A204.1 (cell line): ENCODE results near the gene COL23A1.

Experiments
- FAIRE-seq: peaks from 2 replicates; lab custom pipeline; 2012; peaks lifted over from hg19 to GRCh38; lab: Jason Lieb, UNC

The COL23A1 gene

DNA sequence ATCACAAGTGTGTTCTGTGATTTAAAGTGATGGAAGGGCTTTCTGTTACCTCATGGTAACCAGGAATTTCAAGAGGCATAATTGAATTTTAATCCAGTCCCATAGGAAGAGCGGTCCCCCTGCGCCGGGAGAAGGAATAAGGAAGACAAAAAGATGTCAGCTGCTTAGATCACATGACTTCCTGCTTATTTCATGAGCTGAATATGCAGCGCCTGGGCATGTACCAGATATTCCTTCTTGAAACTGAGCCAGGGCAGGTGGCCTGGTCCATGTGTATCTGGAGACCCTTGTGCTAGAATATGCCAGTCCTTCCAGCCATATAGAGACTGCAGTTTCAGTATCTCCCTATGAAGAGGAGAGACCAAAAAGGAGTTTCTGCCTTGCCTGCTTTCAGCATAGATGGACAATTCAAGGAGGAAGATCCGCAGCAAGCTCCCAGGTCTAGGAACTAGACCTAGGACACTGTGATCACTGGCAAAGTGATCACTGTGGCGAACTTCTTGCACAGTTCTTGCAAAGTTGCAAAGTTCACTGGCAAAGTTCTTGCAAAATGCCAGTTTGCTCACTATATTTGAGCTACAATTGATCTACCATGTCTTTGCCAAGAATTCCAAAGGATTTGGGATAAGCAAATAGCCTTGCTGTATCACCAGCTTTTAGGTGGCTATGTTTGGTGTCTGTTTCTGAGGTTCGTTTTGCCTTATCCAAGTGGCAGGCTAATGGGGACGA is 254.7 kb downstream of the COL23A1 start:
- no peak for FAIRE-seq

DNA sequence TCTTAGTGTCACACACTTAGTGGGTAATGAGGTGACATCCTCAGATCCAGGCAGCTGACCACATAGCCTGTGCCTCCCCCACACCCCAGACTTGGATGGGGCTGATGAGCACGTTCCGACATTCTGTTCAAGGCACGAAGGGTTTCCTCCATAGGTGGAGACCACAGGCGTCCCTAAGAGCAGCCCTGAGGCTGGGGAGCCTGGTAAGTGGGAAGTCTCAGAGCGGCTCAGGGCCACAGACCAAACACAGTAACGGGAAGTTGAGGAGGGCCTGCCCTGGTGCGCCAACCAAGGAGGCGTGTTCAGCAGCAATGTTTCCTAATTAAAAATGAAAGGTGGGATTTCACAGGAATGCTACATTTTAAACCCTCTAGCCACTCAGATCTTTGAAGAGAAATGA is 255.3 kb downstream of the COL23A1 start:
- FAIRE-seq, result no peak

DNA sequence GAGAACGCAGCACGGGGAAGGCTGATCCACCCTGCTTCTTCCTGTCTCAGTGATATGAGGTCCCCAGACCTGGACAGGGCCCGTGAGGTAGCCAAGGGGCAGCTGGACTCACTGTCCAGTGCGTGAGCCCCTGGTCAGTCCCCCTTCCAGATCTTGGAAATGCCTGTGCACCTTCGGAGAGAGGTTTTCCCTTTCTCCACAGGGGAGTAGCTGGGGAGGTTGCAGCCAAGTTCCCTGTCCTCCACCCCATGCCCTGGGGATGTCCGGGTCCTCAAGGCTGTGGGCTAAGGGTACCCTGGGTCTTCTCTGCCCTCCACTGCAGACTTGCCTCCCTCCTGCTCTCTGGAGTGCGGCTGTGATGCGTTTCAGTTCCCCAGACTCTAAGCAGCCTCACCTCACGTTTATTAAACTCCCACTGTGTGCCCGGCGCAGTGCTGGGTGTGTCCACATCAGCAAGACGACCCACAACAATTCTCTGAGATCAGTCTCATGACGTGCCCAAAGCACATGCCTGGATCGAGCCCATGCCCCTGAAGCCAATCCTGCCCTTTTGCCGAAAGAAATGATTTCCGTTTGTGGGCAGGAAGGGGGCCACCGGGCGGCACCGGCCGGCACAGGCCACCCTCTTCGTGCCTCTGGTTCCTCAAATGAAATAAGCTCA is 256.2 kb downstream of the COL23A1 start:
- FAIRE-seq, result no peak

DNA sequence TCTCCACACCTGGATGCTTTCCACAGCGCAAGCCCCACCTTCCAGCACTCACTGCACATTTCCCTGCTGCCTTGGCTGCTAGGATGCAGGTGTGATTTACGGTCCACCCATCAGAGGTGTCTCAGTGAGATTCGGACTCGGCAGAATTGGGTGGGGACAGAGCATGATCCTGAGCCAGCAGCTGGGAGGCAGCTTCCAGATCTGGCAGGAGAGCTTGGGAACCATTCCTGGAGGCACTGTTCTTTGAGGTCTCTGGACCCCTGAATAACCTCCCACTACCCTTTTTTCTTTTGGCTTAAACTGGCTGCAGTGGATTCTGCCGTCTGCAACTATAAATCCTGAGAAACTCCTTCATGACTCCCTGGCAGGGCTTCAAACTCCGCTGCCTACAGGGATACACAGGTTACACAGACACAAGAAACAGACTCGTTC is 258.0 kb downstream of the COL23A1 start:
- FAIRE-seq, result no peak

DNA sequence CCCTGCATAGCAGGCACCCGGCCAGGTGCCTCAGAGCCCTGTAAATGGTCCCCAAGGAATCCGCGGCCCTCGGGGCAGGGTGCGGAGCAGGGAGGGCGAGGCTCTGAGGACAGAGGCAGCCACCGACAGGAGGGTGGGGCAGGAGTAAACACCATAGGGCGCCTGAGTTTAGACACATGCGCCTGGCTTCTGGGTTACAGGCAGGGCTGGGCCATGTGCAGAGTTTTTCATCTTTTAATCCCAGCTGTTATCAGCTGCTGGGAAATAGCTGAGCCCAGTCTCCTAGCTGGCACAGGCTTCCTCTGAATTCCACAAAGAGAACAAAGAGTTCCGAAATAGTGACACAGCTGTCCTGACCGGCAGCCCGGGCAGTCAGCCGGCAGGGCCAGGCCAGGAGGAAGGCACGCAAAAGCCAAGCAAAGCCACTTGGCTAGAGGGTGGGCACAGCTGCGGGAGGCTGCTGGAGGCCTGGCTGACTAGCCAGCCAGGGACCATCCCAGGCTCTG is 258.6 kb downstream of the COL23A1 start:
- no peak for FAIRE-seq

DNA sequence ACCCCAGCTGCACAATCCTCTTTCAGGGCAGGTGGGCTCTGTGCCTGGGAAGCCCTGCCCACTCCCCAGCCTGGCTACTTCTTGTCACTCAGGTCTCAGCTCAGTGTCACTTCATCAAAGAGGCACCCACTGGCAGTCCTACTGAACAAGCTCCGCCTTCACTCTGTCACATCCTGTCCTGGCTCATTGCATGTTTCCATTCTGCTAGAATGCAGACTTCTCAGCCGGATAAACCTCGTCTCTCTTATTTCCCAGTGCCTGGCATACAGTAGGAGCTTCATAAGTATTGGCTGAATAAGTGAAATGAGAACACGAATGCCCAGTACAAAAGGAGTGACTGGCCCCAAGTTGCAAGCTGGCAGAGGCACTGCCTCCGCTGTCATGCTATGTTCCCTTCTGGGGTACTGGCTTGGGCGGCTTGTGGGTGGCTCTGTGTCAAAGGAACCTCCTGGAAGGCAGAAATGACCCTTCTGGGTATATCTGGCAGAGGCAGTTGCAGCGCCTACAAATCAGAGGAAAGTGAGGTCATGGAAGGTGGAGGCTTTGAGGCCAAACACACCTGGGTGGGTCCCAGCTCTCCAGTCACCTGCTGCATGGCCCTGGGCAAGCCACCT is 259.3 kb downstream of the COL23A1 start:
- FAIRE-seq, result no peak

DNA sequence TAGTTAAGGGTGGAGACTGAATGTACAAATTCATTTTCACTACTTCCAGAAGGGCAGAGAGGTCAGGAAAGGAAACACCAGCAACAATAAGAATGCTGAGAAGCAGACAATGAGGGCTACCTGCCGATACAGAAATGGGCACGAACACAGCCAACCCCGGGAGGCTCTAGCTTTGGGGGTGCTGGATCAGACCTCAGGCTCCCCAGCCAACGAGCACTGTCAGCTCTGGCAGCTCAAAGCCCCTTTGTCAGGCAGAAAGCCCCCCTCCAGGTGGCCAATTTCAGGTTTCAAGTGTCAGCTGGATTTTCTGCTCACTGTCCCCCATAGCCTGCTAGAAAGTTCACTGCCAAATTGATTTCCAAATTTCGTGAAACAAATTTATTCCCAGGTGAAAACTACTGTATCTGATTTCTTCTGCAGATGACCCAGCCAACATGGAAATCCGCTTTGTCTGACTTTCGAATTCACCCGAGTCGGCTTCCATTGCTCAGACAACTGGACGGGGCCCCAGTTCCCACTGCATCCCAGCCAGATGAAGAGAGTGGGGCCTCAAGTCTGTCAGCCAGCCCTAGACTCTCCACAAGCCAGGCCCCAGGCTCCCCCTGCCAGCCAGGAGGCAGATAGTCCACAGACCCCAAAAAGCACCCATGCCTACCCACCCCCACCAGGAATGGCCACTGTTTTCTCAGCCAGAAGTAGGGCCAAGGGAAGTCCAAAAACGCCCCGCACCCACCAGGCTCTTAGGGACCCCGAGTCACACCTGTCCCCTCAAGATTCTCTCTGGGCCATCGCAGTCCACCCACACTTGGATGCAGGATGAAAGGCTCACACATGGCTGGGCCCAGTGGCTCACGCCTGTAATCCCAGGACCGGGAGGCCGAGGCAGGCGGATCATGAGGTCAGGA is 261.1 kb downstream of the COL23A1 start:
- no peak for FAIRE-seq

DNA sequence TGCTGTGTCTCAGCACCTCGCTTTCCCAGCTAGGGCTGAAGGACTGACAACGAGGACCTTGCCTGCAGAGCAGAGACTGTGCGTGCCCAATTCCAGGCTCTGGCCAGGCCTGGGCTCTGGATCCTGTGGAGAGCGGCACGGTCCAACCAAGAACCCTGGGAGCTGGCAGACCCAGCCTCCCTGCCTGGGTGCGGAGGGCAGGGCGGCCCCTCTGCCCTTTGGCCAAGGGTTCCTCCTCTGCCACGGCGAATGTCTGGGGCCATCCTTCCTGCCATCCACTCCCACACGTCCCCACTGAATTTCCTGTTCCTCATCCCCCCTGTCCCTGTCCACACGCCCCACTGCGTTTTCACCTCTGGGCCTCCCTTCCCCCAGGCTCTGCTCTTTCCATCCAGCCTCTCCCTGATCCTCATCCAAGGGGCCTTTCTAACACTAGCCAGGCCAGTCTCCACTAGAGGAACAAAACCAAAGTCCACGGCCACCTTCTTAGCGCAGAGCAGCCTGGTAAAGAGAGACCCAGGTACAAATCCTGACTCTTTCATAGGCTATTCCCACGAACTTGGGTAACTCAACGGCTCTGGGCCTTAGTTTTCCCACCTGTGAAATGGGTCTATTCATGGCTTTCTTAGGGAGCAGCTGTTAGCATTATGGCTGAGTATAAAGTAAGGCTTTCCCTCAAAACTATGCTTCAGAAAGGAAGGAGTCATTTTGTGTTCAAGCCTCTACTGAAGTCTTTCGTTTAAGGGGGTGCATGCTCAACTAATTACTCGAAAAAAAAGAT is 262.1 kb downstream of the COL23A1 start:
- no peak for FAIRE-seq

DNA sequence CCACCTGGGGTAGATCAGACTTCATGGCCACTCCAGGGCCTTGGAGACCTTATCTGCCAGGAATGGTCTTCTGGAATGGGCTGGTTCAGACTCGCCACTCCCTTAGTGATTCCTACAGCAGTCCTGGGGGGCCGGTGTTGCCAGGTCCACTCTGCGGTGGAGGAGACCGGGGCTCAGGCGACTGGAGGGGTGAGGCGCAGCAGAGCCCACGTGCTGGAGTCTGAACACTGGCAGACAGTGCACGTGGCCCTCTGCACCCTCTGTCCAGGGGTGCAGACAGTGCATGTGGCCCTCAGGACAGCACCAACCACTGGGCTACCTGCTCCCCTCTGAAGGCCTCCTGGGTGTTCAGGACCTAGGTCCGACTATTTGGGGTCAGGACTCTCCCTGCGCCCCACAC is 262.7 kb downstream of the COL23A1 start:
- FAIRE-seq, result no peak

DNA sequence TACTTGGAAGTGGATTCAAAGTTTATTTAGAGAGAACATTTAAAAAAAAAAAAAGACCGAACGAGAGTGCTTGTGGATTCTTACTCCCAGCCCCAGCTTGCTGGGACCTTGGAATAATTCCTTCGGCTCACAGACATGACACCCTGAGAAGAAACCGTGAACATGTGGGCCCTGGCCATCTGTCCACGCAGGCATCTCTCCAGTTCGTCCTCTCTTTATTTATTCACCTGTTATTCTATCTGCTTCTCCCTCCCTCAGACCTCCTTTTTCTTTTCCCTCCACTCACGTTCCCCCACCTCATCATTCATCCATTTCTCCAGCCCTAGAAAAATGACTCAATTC is 263.8 kb downstream of the COL23A1 start:
- FAIRE-seq, result no peak

DNA sequence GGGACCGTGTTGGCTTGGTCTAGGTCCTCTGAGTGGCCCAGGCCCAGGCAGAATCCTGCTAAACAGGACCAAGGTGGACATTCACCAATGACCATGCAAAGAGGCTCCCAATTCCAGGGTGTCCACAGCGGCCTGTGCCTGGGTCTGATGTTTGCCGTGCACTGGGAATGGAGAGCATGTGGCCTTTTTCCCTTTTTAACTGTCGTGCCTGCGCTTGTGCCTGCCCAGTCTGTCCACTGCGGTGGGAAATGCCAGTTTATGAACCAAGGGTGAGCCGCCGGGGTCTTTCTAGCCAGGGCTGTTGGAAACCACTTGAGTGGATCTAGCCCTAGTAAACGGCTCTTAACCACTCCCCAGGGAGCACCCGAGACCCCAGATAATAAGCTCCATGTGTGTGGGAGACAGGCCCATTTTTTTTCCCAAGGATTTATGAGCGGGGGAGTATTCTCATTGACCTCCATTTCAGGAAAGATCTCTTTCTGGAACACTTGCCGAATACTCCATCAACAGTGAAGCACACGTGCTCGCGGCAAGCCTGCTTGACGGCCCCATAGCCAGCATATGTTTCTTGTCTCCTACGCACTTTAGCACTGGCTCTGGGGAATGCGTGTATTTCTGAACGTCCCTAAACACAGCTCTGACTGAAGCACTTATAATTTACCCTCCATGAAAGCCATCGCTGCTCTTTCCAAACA is 264.4 kb downstream of the COL23A1 start:
- FAIRE-seq, result no peak

DNA sequence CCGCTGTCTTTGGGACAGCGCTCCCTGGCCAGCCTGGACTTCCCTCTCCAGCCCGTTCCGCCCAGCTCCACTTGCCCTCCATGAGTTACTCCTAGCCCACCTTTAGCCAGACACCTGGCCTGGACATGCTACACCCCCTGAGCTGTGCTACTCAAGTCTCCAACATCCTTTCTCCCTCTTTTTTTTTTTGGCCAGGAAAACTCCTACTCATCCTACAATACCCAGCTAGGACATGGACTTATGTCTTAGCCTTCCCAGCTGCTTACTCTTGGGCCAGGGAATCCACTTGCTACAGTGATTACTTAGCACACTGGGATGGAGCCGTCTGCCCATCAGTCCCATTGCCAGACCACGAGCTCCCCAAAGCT is 264.9 kb downstream of the COL23A1 start:
- no peak for FAIRE-seq

DNA sequence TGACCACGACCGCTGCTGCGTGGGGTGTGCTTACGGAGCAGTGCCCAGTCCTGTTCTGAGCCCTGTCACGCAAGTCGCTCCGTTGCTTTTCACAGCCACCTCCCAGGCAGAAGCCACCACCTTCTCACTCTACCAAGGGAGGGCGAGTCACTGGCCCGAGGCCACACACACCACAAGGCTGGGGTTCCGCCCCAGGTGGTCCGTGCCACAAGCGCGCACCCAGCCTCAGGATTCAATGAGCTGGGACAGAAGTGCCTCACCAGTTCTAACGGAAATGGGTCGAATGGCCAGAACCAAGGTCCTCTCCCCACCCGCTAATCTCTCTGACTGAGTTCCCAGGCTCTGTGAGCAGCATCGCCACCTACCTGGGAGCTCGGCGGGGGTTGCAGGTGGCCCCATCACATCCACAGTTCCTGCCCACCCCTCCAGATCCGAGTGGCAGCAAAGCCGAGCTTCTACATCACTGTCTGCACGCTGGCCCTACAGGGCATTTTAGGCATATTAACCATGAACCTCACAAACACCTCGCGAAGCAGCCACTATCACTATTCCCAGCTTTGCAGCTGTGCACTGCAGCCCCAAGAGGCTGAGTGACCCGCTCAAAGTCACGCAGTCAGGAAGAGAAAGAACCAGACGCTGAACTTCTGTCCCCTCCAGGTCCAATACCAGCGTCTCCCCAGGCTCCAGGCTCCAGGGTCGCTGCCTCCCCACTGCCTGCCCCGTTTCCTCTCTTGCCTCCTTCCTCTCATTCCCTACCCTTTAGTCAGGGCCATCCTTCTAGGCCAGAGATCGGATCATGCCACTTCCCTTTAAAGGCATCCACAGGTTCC is 265.5 kb downstream of the COL23A1 start:
- FAIRE-seq, result no peak

DNA sequence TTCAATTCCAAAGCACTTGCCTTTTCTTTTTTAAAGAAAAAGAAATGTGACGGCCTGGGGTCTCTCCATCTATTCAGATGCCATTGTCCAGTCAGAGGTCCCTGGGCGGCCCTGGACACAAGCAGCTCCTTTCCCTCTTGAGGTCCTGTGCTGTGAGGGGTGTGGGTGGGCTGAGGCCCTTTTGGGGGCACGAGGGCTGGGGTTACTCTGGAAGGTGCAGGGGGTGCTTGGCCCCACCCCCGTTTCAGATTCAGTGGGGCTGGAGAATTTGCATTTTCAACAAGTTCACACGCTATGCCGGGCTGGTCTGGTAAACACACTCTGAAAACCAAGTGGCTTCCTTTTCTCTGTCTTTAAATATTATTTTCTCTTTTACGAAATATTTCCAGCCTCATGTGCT is 266.2 kb downstream of the COL23A1 start:
- FAIRE-seq, result no peak

DNA sequence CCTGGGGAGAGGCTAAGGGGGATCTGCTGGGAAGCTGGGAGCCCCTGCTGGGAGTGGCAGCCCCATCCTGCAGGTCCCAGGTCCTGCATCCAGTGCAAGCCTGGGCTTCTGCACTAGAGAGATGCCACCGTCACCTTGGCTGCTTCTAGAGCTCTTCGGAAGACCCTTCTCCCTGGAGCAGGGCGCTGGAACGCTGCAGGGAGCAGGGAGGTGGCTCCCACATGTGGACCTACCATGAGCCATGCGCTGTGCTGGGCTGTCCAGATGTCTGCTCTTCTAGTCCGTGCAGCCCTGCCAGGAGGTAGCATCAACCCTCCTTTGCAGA is 266.7 kb downstream of the COL23A1 start:
- FAIRE-seq, result no peak

DNA sequence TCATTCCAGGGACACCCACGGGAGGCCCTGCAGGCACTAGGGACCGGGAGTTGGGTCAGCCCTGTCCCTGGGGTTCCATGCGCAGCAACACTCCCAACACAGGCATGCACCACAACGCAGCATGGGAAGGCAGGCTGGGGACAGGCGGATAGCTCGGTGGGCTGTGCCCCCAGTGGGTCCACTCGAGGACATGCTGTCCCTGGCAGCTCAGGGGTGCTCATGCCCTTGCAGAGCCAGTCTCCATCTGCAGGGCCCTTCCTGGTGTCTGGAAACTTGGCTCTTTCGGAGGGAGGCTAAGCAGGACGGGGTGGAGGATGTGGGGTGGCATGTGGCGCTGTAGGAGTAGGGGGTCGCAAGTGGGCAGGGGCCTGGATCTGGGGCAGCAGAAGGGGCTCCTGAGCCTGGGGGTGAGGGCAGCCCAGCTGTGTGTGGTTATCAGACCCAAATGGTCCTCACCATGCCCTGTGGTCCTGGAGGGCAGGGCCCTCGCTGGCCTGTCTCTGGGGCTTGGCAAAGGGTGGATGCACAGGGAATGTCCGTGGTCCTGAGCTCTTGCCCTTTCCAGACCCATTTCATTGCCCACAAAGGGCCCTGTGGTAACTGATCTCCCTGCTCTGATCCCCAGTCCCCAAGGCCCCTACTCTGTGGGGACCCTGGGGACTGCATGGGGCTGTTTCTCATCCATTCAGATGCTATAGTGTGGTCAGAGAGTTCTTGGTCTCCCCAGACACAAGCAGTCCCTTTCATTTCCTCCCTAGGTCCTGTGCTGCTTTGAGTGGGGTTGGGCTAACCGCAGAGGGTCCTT is 267.3 kb downstream of the COL23A1 start:
- FAIRE-seq, result no peak

DNA sequence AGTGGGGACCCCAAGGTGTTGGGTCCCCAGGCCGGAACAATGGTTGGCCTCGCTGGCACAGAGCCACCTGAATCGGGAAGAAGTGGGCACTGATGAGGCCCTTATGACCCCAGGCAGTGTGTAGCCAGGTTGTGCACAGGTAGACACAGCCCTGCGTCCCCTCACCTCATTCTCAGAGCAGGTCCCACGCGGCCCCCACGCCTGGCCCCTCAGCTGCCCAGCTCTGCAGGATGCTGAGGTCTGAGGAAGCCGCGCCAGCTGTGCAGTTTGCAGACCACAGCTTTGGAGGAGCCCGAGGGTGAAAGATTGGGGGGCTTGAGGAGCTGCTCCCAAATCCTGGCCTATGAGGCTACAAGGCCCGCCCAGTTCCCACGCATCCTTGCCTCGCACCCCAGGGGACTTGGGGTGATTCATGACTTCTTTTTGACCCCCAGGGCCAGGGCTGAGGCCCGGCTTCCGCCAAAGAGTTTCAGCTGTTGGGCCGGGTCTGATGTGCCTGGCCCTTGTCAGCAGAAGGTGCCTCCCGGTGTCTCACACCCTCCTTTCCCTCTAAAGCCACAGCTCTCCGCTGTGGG is 269.8 kb downstream of the COL23A1 start:
- FAIRE-seq, result no peak

DNA sequence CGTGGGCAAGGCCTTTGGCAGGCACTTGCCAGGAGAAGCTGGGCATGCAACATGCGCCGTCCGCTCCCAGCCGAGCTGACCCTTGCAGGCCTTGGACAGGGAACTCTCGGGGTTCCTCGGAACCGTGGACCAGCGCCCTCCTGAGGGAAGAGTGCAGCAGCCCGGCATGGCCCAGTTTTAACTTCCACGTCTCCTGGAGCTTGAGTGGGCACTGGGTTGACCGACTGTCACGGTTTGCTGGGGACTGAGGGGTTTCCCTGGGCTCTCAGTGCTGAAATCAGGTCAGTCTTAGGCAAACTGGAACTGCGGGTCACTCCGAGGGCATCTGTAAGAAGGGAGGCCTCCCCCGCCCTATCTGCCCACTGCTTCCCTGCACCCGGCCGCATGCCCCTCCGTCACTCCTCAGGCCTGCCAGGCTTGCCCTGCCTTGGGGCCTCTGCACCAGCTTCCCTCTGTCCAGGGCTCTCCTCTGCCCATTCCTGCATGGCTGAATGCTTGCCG is 270.6 kb downstream of the COL23A1 start:
- no peak for FAIRE-seq

DNA sequence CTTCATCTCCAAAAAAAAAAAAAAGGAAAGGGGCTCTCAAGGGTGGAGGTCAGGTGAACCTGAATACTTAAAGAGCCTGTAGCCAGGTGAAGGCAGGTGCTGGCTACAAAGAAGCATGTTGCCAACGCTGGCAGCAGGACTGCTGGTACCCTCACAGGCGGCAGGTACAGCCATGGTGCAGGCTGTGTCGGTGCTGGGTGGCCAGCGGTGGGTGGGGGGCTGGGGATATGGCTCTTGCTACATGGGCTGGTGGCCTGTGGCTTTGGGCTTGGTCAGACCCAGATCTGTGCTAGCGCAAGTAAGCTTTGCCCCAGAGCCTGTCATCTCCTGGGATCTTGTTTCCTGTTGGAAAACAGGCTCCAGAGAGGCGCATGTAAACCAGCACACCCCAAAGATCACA is 271.3 kb downstream of the COL23A1 start:
- no peak for FAIRE-seq
